Measurements from ENCODE around the gene CDC42SE2.

CDC42SE2 gene

GRCh38 chr5:131361677-131362315 lies 97.9 kb downstream of the CDC42SE2 start:
- DNase-seq (ENCODE audit: low read depth): no peak
- H3K4me3 ChIP-seq (ENCODE audit: control insufficient read depth, low read depth, low read length): no peak overlapping the region
- TF ChIP-seq, protein P1, sequence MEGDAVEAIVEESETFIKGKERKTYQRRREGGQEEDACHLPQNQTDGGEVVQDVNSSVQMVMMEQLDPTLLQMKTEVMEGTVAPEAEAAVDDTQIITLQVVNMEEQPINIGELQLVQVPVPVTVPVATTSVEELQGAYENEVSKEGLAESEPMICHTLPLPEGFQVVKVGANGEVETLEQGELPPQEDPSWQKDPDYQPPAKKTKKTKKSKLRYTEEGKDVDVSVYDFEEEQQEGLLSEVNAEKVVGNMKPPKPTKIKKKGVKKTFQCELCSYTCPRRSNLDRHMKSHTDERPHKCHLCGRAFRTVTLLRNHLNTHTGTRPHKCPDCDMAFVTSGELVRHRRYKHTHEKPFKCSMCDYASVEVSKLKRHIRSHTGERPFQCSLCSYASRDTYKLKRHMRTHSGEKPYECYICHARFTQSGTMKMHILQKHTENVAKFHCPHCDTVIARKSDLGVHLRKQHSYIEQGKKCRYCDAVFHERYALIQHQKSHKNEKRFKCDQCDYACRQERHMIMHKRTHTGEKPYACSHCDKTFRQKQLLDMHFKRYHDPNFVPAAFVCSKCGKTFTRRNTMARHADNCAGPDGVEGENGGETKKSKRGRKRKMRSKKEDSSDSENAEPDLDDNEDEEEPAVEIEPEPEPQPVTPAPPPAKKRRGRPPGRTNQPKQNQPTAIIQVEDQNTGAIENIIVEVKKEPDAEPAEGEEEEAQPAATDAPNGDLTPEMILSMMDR (IDR thresholded peaks at IDR 0.05; ENCODE audit: control insufficient read depth, insufficient read depth, low read depth, low read length, missing control alignments): no peak

DNA sequence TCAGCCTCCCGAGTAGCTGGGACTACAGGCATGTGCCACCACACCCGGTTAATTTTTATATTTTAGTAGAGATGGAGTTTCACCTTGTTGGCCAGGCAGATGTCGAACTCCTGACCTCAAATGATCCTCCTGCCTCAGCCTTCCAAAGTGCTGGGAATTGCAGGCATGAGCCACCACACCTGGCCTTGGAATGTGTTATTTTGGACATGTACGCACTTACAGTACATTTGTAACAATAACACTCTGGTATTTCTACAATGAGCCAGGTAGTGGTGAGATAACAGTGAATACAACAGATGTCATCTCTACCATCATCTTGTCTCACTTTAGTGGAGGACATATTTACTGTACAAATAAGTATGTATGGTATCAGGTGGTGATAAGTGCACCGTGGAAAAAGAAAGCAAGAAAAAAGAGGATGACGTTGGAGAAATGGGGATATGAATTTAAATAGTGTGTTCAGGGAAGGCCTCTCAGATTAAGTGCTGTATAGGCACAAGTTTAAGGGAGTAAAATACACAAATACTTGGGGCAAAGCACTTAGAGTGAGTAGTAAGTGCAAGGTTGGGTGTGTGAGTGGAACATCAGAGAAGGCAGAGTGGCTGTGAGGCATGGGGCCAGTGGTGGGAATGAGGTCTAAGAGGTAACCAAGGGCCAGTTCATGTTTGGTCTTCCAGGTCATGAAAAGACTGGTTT lies 100.1 kb downstream of the CDC42SE2 start:
- H3K4me3 ChIP-seq (ENCODE audit: control insufficient read depth, low read depth, low read length): no peak overlapping the region
- no peak for DNase-seq (ENCODE audit: low read depth)

DNA sequence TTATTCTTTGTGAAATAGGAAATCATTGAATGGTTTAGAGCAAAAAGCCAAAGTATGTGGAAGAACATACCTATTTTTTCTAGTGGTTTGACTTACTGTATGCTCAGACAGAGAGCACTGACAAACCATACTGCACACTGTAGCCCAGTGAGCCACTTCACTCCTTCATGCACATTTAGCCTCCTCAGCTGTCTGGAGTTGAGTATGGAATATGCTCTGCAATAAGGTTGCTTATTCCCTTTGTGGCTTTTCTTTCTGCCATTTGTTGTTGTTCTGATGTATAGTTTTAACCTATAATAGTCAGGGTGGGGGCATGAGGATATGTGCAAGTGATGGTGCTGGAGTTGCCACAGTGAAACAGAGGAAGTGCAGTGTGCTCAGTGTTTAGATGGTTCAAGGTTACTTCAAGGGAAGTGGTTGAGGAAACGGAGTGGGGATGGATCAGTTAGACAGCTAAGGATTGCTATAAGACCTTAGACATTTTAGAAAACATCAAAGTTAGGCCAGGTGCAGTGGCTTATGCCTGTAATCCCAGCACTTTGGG lies 100.7 kb downstream of the CDC42SE2 start:
- no peak for DNase-seq (ENCODE audit: low read depth)
- H3K4me3 ChIP-seq (ENCODE audit: control insufficient read depth, low read depth, low read length): no peak overlapping the region
- TF ChIP-seq, protein P1 (IDR thresholded peaks at IDR 0.05; ENCODE audit: control insufficient read depth, insufficient read depth, low read depth, low read length, missing control alignments): no peak

More for the DNA sequence above, 100.1 kb downstream of the CDC42SE2 start:
- TF ChIP-seq, protein P1 (IDR thresholded peaks at IDR 0.05; ENCODE audit: control insufficient read depth, insufficient read depth, low read depth, low read length, missing control alignments): no peak

- no peak for DNase-seq (ENCODE audit: low read depth)
- TF ChIP-seq, protein P1 (IDR thresholded peaks at IDR 0.05; ENCODE audit: control insufficient read depth, insufficient read depth, low read depth, low read length, missing control alignments): no peak
Measured at GRCh38 chr5:131366428-131366827, 102.6 kb downstream of the CDC42SE2 start.

DNA sequence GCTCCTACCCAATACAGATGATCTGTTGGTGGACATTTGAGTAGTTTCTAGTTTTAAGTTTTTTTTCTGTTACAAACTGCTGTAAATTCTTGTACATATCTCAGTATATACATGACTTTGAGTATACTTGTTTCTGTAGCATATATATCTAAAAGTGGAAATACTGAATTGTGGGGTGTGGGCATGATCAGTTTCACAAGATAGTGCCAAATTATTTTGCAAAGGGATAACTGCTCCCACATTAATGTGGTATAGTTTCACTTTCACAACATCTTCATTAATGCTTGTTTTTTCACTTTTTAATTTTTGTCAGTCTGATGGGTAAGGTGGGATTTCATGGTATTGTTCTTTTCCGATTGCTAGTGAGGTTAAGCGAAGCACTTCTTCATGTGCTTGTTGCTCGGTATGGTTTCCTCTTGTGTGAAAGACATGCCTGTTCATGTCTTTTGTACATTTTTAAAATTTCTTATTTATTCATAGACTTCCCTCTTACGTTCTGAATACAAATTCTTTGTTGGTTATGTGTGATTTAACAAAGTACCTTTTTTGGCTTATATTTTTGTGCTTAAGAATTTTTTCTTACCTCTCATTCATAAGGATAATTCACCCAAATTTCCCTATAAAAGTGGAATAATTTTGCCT lies 103.5 kb downstream of the CDC42SE2 start:
- TF ChIP-seq, protein P1 (IDR thresholded peaks at IDR 0.05; ENCODE audit: control insufficient read depth, insufficient read depth, low read depth, low read length, missing control alignments): no peak
- H3K4me3 ChIP-seq (ENCODE audit: control insufficient read depth, low read depth, low read length): no peak overlapping the region
- DNase-seq (ENCODE audit: low read depth): no peak

More at GRCh38 chr5:131366428-131366827, 102.6 kb downstream of the CDC42SE2 start:
- no peak overlapping the region for H3K4me3 ChIP-seq (ENCODE audit: control insufficient read depth, low read depth, low read length)

GRCh38 chr5:131368866-131369265 lies 105.0 kb downstream of the CDC42SE2 start:
- no peak overlapping the region for H3K4me3 ChIP-seq (ENCODE audit: control insufficient read depth, low read depth, low read length)
- DNase-seq (ENCODE audit: low read depth): no peak
- TF ChIP-seq, protein P1 (IDR thresholded peaks at IDR 0.05; ENCODE audit: control insufficient read depth, insufficient read depth, low read depth, low read length, missing control alignments): no peak

All from AG09309 (cell line).